ENCODE results near the gene TOM1. TPM values are rescaled to one million over a fixed set of nuclear protein-coding genes. Genes with fewer than 3 reads are reported as not detected.
A peak's percentile ranks its signal among the peaks of the same experiment; 100 is the strongest.

Gene TOM1
- total and polyA plus RNA-seq, 2 of the 13 experiments (the other 11 are each of a cell fraction or from before 2014, with no cell fraction given): 30.8 to 87.3 TPM

DNA sequence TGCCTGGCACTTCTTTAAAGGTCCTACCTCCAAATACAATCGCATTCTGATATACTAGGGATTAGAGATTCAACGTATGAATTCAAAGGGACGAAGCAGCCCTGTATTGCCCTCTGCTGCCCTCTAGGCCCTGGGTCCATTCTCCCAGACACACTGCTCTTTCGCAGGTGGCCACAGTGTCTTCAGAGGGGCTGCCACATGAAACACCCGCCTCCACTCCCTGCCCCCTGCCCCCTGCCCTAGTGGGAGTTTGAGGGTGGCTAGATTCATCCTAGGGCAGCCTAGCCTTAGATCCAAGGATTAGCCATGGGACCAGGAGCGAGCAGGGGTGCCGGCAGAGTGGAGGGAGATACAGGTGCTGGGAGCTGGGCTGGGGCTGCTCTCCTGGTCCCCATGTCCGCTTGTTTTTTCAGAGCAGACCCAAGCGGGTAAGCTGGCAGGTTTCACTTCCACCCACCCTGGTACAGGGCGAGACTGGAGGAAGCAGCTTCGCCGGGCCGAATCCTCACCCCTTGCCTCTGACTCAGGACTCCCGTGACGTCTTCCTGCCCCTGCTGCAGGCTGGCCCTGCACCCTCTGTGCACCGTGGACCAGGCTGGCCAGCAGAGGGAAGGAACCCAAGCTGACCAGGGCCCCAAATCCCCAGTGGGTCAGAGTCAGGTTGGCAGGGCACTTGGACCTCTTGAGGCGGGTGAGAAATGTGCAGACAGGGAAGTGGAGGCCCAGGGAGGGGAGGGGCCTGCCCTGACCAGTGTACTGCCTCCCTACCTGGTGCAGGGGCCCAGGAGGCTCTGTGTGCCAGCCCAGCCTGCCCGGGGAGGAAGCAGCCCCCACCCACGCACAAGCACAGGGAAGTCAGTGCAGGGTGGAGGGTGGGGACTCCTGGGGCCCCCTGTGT is 52.8 kb downstream of the TOM1 start (continued):
- TF ChIP-seq JUN (CRISPR knock-in tag; IDR thresholded peaks at IDR 0.05) (0 out of 2 replicates have a peak, but pooled peaks have one; percentile 12), ZNF430 (CRISPR knock-in tag; IDR thresholded peaks at IDR 0.05) (no peak), STAG1 (CRISPR knock-in tag; IDR thresholded peaks at IDR 0.05) (peak; percentile 39; the same call in 1 of the 2 replicates), ZNF138 (CRISPR knock-in tag; IDR thresholded peaks at IDR 0.05; ENCODE audit: low read depth) (0 out of 2 replicates have a peak, but pooled peaks have one; percentile 20), ZSCAN31 (CRISPR knock-in tag; IDR thresholded peaks at IDR 0.05; ENCODE audit: low read depth) (0 out of 2 replicates have a peak, but pooled peaks have one; percentile 21), CENPT (CRISPR knock-in tag; IDR thresholded peaks at IDR 0.05; ENCODE audit: low read depth) (0 out of 2 replicates have a peak, but pooled peaks have one; percentile 32), TOPORS (CRISPR knock-in tag; IDR thresholded peaks at IDR 0.05) (no peak; the same call in 1 of the 2 replicates), RBFOX2 (IDR thresholded peaks at IDR 0.05; ENCODE audit: low read depth, low read length) (0 out of 2 replicates have a peak, but pooled peaks have one; percentile 29), ZNF713 (CRISPR knock-in tag; IDR thresholded peaks at IDR 0.05) (0 out of 2 replicates have a peak, but pooled peaks have one; percentile 54), ZNF451 (CRISPR knock-in tag; IDR thresholded peaks at IDR 0.05) (0 out of 2 replicates have a peak, but pooled peaks have one; percentile 39), CBX1 (IDR thresholded peaks at IDR 0.05; ENCODE audit: low read depth) (no peak)
- TF ChIP-seq, protein P1, sequence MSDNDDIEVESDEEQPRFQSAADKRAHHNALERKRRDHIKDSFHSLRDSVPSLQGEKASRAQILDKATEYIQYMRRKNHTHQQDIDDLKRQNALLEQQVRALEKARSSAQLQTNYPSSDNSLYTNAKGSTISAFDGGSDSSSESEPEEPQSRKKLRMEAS (IDR thresholded peaks at IDR 0.05): peak; percentile 52; the same call in 1 of the 2 replicates
- TF ChIP-seq, protein P2, sequence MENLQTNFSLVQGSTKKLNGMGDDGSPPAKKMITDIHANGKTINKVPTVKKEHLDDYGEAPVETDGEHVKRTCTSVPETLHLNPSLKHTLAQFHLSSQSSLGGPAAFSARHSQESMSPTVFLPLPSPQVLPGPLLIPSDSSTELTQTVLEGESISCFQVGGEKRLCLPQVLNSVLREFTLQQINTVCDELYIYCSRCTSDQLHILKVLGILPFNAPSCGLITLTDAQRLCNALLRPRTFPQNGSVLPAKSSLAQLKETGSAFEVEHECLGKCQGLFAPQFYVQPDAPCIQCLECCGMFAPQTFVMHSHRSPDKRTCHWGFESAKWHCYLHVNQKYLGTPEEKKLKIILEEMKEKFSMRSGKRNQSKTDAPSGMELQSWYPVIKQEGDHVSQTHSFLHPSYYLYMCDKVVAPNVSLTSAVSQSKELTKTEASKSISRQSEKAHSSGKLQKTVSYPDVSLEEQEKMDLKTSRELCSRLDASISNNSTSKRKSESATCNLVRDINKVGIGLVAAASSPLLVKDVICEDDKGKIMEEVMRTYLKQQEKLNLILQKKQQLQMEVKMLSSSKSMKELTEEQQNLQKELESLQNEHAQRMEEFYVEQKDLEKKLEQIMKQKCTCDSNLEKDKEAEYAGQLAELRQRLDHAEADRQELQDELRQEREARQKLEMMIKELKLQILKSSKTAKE (CRISPR knock-in tag; IDR thresholded peaks at IDR 0.05; ENCODE audit: borderline replicate concordance): 0 out of 2 replicates have a peak, but pooled peaks have one; percentile 19
- TF ChIP-seq, protein P3, sequence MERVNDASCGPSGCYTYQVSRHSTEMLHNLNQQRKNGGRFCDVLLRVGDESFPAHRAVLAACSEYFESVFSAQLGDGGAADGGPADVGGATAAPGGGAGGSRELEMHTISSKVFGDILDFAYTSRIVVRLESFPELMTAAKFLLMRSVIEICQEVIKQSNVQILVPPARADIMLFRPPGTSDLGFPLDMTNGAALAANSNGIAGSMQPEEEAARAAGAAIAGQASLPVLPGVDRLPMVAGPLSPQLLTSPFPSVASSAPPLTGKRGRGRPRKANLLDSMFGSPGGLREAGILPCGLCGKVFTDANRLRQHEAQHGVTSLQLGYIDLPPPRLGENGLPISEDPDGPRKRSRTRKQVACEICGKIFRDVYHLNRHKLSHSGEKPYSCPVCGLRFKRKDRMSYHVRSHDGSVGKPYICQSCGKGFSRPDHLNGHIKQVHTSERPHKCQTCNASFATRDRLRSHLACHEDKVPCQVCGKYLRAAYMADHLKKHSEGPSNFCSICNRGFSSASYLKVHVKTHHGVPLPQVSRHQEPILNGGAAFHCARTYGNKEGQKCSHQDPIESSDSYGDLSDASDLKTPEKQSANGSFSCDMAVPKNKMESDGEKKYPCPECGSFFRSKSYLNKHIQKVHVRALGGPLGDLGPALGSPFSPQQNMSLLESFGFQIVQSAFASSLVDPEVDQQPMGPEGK (CRISPR knock-in tag; IDR thresholded peaks at IDR 0.05): peak; percentile 67
- TF ChIP-seq, protein P4, sequence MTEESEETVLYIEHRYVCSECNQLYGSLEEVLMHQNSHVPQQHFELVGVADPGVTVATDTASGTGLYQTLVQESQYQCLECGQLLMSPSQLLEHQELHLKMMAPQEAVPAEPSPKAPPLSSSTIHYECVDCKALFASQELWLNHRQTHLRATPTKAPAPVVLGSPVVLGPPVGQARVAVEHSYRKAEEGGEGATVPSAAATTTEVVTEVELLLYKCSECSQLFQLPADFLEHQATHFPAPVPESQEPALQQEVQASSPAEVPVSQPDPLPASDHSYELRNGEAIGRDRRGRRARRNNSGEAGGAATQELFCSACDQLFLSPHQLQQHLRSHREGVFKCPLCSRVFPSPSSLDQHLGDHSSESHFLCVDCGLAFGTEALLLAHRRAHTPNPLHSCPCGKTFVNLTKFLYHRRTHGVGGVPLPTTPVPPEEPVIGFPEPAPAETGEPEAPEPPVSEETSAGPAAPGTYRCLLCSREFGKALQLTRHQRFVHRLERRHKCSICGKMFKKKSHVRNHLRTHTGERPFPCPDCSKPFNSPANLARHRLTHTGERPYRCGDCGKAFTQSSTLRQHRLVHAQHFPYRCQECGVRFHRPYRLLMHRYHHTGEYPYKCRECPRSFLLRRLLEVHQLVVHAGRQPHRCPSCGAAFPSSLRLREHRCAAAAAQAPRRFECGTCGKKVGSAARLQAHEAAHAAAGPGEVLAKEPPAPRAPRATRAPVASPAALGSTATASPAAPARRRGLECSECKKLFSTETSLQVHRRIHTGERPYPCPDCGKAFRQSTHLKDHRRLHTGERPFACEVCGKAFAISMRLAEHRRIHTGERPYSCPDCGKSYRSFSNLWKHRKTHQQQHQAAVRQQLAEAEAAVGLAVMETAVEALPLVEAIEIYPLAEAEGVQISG (CRISPR knock-in tag; IDR thresholded peaks at IDR 0.05): peak; percentile 27; the same call in 1 of the 2 replicates
- TF ChIP-seq, protein P5, sequence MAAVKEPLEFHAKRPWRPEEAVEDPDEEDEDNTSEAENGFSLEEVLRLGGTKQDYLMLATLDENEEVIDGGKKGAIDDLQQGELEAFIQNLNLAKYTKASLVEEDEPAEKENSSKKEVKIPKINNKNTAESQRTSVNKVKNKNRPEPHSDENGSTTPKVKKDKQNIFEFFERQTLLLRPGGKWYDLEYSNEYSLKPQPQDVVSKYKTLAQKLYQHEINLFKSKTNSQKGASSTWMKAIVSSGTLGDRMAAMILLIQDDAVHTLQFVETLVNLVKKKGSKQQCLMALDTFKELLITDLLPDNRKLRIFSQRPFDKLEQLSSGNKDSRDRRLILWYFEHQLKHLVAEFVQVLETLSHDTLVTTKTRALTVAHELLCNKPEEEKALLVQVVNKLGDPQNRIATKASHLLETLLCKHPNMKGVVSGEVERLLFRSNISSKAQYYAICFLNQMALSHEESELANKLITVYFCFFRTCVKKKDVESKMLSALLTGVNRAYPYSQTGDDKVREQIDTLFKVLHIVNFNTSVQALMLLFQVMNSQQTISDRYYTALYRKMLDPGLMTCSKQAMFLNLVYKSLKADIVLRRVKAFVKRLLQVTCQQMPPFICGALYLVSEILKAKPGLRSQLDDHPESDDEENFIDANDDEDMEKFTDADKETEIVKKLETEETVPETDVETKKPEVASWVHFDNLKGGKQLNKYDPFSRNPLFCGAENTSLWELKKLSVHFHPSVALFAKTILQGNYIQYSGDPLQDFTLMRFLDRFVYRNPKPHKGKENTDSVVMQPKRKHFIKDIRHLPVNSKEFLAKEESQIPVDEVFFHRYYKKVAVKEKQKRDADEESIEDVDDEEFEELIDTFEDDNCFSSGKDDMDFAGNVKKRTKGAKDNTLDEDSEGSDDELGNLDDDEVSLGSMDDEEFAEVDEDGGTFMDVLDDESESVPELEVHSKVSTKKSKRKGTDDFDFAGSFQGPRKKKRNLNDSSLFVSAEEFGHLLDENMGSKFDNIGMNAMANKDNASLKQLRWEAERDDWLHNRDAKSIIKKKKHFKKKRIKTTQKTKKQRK (IDR thresholded peaks at IDR 0.05; ENCODE audit: low read length): no peak
